Endothelial cell of umbilical vein (primary cell): Measurements from ENCODE around the gene ARMS2. TPM values are rescaled to one million over a fixed set of nuclear protein-coding genes. Genes with fewer than 3 reads are reported as not detected.

Experiments
- BruUV-seq: library from RNA; stranded (reverse); fragments of 400-500 nt; replicated peaks from 2 replicates; lab custom pipeline; 2021; lab: Mats Ljungman, UMichigan
- CTCF ChIA-PET: fragments of 300-600, 350-600 bp; sonication (Branson Sonifier 250); formaldehyde crosslinking; loops from one replicate; lab custom pipeline; 2021; ENCODE audit warnings: antibody characterized with exemption, inconsistent platforms; lab: Charles Lee
- POLR2A ChIA-PET: fragments of 300-600, 350-600 bp; sonication (Branson Sonifier 250); formaldehyde crosslinking; loops from one replicate; lab custom pipeline; 2021; ENCODE audit warnings: antibody characterized with exemption, inconsistent platforms; lab: Charles Lee
- DNase-seq: peaks from one replicate; pipeline ENCODE4 v3.0.0-alpha.2; 2011; ENCODE audit warnings: low read depth, low spot score
- FAIRE-seq: peaks from 2 replicates; lab custom pipeline; 2011; peaks lifted over from hg19 to GRCh38; lab: Jason Lieb, UNC
- H2AFZ ChIP-seq: 2 replicates; pipeline ENCODE4 v1.6.0; 2012; ENCODE audit warnings: low read depth, low read length, control low read depth, inconsistent platforms
- H3K27ac ChIP-seq: 2 replicates; pipeline ENCODE4 v1.5.1; 2011; ENCODE audit warnings: low read depth, mild to moderate bottlenecking, control low read depth, low read length, moderate library complexity; ENCODE audit not compliant: insufficient read depth
- H3K27me3 ChIP-seq, 2 experiments: 2 replicates each; pipeline versions ENCODE4 v1.6.0 to v1.6.1; 2011; ENCODE audit warnings: low read length in 2 of 2, mixed read lengths in 1 of 2; ENCODE audit not compliant: control insufficient read depth in 2 of 2, insufficient read depth in 2 of 2
- H3K36me3 ChIP-seq, 2 experiments: 2 replicates in 1 of 2; 3 replicates in 1 of 2; pipeline ENCODE4 v1.5.1; 2011; ENCODE audit warnings: low read length in 2 of 2, mild to moderate bottlenecking in 1 of 2, moderate library complexity in 1 of 2; ENCODE audit not compliant: control insufficient read depth in 2 of 2, insufficient read depth in 2 of 2; ENCODE audit errors: extremely low read depth in 1 of 2
- H3K4me1 ChIP-seq: 3 replicates; pipeline ENCODE4 v1.5.1; 2011; ENCODE audit warnings: mild to moderate bottlenecking, low read length; ENCODE audit not compliant: control insufficient read depth, insufficient read depth; ENCODE audit errors: extremely low read depth
- H3K4me2 ChIP-seq: 2 replicates; pipeline ENCODE4 v1.6.1; 2011; ENCODE audit warnings: low read length, control low read depth, mixed read lengths; ENCODE audit not compliant: insufficient read depth
- H3K4me3 ChIP-seq, 3 experiments: fragments of 200-600 bp in 1 of 3; sonication (generic), shearing (Covaris generic) in 1 of 3; replicated peaks in 1 of 3; 2 replicates each; pipeline ENCODE4 v1.5.1; 2011 to 2016; ENCODE audit warnings: control low read depth in 3 of 3, low read length in 3 of 3, mild to moderate bottlenecking in 2 of 3, inconsistent platforms in 1 of 3, low read depth in 1 of 3, moderate library complexity in 1 of 3; ENCODE audit not compliant: insufficient read depth in 1 of 3
- H3K79me2 ChIP-seq: 2 replicates; pipeline ENCODE4 v1.6.0; 2012; ENCODE audit warnings: low read length, inconsistent platforms; ENCODE audit not compliant: control insufficient read depth, insufficient read depth
- H3K9ac ChIP-seq: replicated peaks from 2 replicates; pipeline ENCODE3; 2011; ENCODE audit warnings: low read length, control low read depth; ENCODE audit not compliant: insufficient read depth; ENCODE audit errors: extremely low read depth
- H3K9me1 ChIP-seq: replicated peaks from 3 replicates; pipeline ENCODE4 v1.6.0; 2011; ENCODE audit warnings: mild to moderate bottlenecking, low read length; ENCODE audit not compliant: control insufficient read depth, insufficient read depth; ENCODE audit errors: extremely low read depth
- H3K9me3 ChIP-seq: replicated peaks from 2 replicates; pipeline ENCODE4 v1.5.1; 2012; ENCODE audit warnings: low read length, inconsistent platforms; ENCODE audit not compliant: control insufficient read depth, insufficient read depth
- H4K20me1 ChIP-seq: replicated peaks from 2 replicates; pipeline ENCODE3; 2011; ENCODE audit warnings: mild to moderate bottlenecking, low read length; ENCODE audit not compliant: control insufficient read depth, insufficient read depth; ENCODE audit errors: extremely low read depth
- EZH2 ChIP-seq: IDR thresholded peaks from 2 replicates; pipeline ENCODE4 v1.6.1; 2012; ENCODE audit warnings: borderline replicate concordance, low read depth, mild to moderate bottlenecking, moderate library complexity, low read length, inconsistent platforms; ENCODE audit not compliant: severe bottlenecking
- FOS ChIP-seq: IDR thresholded peaks from 2 replicates; pipeline ENCODE4 v1.6.1; 2011; ENCODE audit warnings: mild to moderate bottlenecking, low read length, moderate library complexity, borderline replicate concordance; ENCODE audit not compliant: insufficient read depth
- GATA2 ChIP-seq: IDR thresholded peaks from 2 replicates; pipeline ENCODE4 v1.7.0; 2011; ENCODE audit warnings: low read depth, mild to moderate bottlenecking, moderate library complexity, mixed read lengths, low read length; ENCODE audit not compliant: insufficient read length, insufficient read depth
- JUN ChIP-seq: IDR thresholded peaks from 2 replicates; pipeline ENCODE4 v1.6.1; 2011; ENCODE audit warnings: borderline replicate concordance, low read depth; ENCODE audit not compliant: insufficient read length, insufficient read depth
- MYC ChIP-seq: IDR thresholded peaks from one replicate; pipeline ENCODE4 v1.6.1; 2011; ENCODE audit warnings: mild to moderate bottlenecking, low read depth, low read length
- POLR2A ChIP-seq: IDR thresholded peaks from 2 replicates; pipeline ENCODE4 v1.6.1; 2012; ENCODE audit warnings: low read depth, mild to moderate bottlenecking, control low read depth, low read length
- POLR2AphosphoS5 ChIP-seq: IDR thresholded peaks from 2 replicates; pipeline ENCODE4 v1.6.1; 2012; ENCODE audit warnings: low read depth, mild to moderate bottlenecking, control low read depth, low read length, moderate library complexity; ENCODE audit not compliant: insufficient read depth
- dilution Hi-C: fragments of 300-500 bp; cut with MboI; formaldehyde crosslinking; loops from one replicate; pipeline ENCODE4 v1.15.0; 2019; ENCODE audit warnings: low sequenced_read_pairs; ENCODE audit not compliant: extremely low pct_ligation_motif_present
- intact Hi-C: fragments of 100-400 bp; cut with micrococcal nuclease; formaldehyde crosslinking; loops from one replicate; pipeline ENCODE4 v1.10.0; 2022
- polyA plus RNA-seq, 4 experiments: library from polyadenylated mRNA; depleted of rRNA in 3 of 4; stranded (reverse) in 3 of 4; unstranded in 1 of 4; fragments of >200 nt; gene quantifications; 2 replicates each; pipeline versions ENCODE4 v1.2.1 to v1.2.3, GENCODE V29; 2011 to 2012; ENCODE audit warnings: missing spikeins in 1 of 4
- total RNA-seq: library from RNA; stranded (reverse); gene quantifications from 2 replicates; pipeline ENCODE4 v1.2.3, GENCODE V29; 2021
- TF ChIP-seq, protein P1 (sequence below), 2 donors: IDR thresholded peaks; 1 replicate in 1 of 2; 2 replicates in 1 of 2; pipeline ENCODE4 v1.5.1; 2011; ENCODE audit warnings: low read length in 2 of 2, mild to moderate bottlenecking in 2 of 2, moderate library complexity in 2 of 2, control low read depth in 1 of 2, inconsistent platforms in 1 of 2, low read depth in 1 of 2; ENCODE audit not compliant: insufficient read depth in 1 of 2; ENCODE audit errors: extremely low read depth in 1 of 2
- TF ChIP-seq, protein P2 (sequence below): IDR thresholded peaks from 2 replicates; pipeline ENCODE4 v1.6.1; 2011; ENCODE audit not compliant: insufficient read depth, insufficient read length

The ARMS2 gene
- total and polyA plus RNA-seq, 2 donors (not counting 3 experiments of a cell fraction or from before 2014, with no cell fraction given), result not detected

DNA sequence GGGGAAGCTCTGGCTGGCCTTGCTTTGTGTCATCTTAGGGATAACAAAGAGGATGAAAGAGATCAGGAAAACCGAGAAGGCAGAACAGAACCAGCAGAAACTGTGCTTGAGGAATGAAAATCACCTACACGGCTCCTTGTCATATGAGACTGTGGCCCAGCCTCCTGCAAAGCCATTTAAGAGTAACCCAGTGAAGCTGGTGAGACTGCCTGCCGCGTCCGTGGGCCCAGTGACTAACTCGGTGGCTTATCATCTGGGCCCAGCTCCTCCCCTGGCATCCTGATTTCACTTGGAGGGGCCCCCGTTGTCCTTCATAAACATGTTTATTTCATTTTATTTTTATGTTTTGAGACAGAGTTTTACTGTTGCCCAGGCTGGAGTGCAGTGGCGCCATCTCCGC, 37.6 kb downstream of the ARMS2 start:
- Histone ChIP-seq H2AFZ (no peak overlapping the region), H3K9me1 (no peaks in the 10 kb centered on the region), H3K9me3 (no peaks in the 10 kb centered on the region), H3K79me2 (peaks cover 25% of the 10 kb centered on the region), H3K4me1 (peaks cover 32% of the 10 kb centered on the region), H3K27ac (no peak overlapping the region), H3K36me3 (peaks cover 4 to 5% of the 10 kb centered on the region in 2 experiments), H4K20me1 (no peaks in the 10 kb centered on the region), H3K9ac (no peak overlapping the region), H3K4me3 (no peak overlapping the region), H3K27me3 (no peaks in the 10 kb centered on the region), H3K4me2 (no peak overlapping the region)
- no TSS peak for BruUV-seq
- POLR2A ChIA-PET, result no interaction called here
- CTCF ChIA-PET, result interaction anchor here (0.7 to 7.3 kb wide), 2 partner anchors 38 to 74 kb away, joined by 3 to 49 read pairs; no protein-coding TSS in a partner anchor
- FAIRE-seq (no peak), DNase-seq (no peak)
- intact Hi-C loops, result loop anchor here (10.0 kb wide), 1 partner anchor 363 kb away; no protein-coding TSS in a partner anchor
- dilution Hi-C loops, result no loop called here
- no peak for TF ChIP-seq POLR2AphosphoS5
- TF ChIP-seq, protein P1, sequence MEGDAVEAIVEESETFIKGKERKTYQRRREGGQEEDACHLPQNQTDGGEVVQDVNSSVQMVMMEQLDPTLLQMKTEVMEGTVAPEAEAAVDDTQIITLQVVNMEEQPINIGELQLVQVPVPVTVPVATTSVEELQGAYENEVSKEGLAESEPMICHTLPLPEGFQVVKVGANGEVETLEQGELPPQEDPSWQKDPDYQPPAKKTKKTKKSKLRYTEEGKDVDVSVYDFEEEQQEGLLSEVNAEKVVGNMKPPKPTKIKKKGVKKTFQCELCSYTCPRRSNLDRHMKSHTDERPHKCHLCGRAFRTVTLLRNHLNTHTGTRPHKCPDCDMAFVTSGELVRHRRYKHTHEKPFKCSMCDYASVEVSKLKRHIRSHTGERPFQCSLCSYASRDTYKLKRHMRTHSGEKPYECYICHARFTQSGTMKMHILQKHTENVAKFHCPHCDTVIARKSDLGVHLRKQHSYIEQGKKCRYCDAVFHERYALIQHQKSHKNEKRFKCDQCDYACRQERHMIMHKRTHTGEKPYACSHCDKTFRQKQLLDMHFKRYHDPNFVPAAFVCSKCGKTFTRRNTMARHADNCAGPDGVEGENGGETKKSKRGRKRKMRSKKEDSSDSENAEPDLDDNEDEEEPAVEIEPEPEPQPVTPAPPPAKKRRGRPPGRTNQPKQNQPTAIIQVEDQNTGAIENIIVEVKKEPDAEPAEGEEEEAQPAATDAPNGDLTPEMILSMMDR (IDR thresholded peaks at IDR 0.05; ENCODE audit: extremely low read depth in 1 of 2, insufficient read depth in 1 of 2, low read depth in 1 of 2, low read length in 2 of 2), result no peak
- TF ChIP-seq, protein P2, sequence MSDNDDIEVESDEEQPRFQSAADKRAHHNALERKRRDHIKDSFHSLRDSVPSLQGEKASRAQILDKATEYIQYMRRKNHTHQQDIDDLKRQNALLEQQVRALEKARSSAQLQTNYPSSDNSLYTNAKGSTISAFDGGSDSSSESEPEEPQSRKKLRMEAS, result no peak
- no peak for TF ChIP-seq POLR2A
- no peak for TF ChIP-seq JUN
- no peak for TF ChIP-seq MYC
- no peak for TF ChIP-seq EZH2
- no peak for TF ChIP-seq FOS
- no peak for TF ChIP-seq GATA2
